ENCODE measurements around the gene CALY.
A peak's percentile ranks its signal among the peaks of the same experiment; 100 is the strongest.

The CALY gene

DNA sequence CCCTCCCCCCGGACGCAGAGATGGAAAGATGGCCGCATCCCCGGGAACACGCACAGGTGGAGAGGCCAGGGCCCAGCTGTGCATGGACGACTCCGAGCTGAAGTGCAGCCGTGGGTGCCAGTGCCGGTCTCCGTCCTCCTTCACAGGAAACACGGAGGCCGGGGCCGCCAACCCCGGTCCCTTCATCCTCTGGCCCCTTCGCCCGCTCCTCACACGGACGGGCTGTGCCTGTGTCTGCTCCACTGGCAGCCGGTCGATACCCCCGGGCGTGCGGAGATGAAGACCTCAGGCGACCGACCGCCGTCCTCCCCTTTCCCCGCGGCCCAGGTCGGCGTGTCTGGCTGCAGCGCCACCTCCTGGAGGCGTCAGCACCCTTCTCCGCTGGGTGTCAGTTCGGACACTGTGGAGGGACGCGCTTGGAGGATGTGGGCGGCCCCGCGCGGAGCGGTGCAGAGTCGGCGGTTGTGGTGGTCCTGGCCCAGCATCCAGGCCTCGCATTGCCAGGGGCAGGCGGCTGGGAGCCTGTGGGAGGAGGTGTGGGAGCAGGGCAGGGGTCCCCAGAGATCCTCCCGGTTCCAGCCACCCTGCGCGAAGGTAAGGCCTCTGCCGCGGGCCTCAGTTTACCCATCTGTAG lies 18.1 kb downstream of the CALY start (continued):
- TF ChIP-seq ZNF362 (tag by site-specific recombination; IDR thresholded peaks at IDR 0.05) (no peak), HOXA7 (CRISPR knock-in tag; IDR thresholded peaks at IDR 0.05; ENCODE audit: borderline replicate concordance) (no peak), ZNF155 (tag by site-specific recombination; IDR thresholded peaks at IDR 0.05) (no peak), ZBTB21 (tag by site-specific recombination; IDR thresholded peaks at IDR 0.05) (0 out of 2 replicates have a peak, but pooled peaks have one; percentile 38), ZNF184 (tag by site-specific recombination; IDR thresholded peaks at IDR 0.05) (no peak; the same call in 1 of the 2 replicates), ZNF391 (tag by site-specific recombination; IDR thresholded peaks at IDR 0.05; ENCODE audit: borderline replicate concordance, low read depth) (peak; percentile 44; the same call in 1 of the 2 replicates), SP2 (tag by site-specific recombination; IDR thresholded peaks at IDR 0.05) (peak; percentile 43; the same call in 1 of the 2 replicates), ZFP41 (tag by site-specific recombination; IDR thresholded peaks at IDR 0.05; ENCODE audit: borderline replicate concordance) (no peak), RBAK (tag by site-specific recombination; IDR thresholded peaks at IDR 0.05) (no peak), ZNF548 (tag by site-specific recombination; IDR thresholded peaks at IDR 0.05) (no peak), ZXDB (tag by site-specific recombination; IDR thresholded peaks at IDR 0.05) (peak; percentile 73; the same call in 1 of the 2 replicates), ZNF121 (tag by site-specific recombination; IDR thresholded peaks at IDR 0.05) (no peak), ZIC2 (tag by site-specific recombination; IDR thresholded peaks at IDR 0.05) (peak; percentile 79), ZNF530 (tag by site-specific recombination; IDR thresholded peaks at IDR 0.05; ENCODE audit: low read depth) (no peak), ZNF596 (tag by site-specific recombination; IDR thresholded peaks at IDR 0.05) (no peak), SP7 (tag by site-specific recombination; IDR thresholded peaks at IDR 0.05) (peak; percentile 81), ZNF785 (tag by site-specific recombination; IDR thresholded peaks at IDR 0.05) (peak; percentile 62; the same call in 1 of the 2 replicates), ZNF416 (tag by site-specific recombination; IDR thresholded peaks at IDR 0.05) (no peak), HOXD13 (CRISPR knock-in tag; IDR thresholded peaks at IDR 0.05; ENCODE audit: borderline replicate concordance) (no peak), ZNF404 (tag by site-specific recombination; IDR thresholded peaks at IDR 0.05) (no peak), PATZ1 (tag by site-specific recombination; IDR thresholded peaks at IDR 0.05) (peak; percentile 92; the same call in 1 of the 2 replicates), ZNF214 (tag by site-specific recombination; IDR thresholded peaks at IDR 0.05; ENCODE audit: borderline replicate concordance) (no peak), ZNF560 (tag by site-specific recombination; IDR thresholded peaks at IDR 0.05; ENCODE audit: borderline replicate concordance) (no peak), IKZF3 (tag by site-specific recombination; IDR thresholded peaks at IDR 0.05) (peak; percentile 36; the same call in 1 of the 2 replicates), SP3 (tag by site-specific recombination; IDR thresholded peaks at IDR 0.05) (peak; percentile 71), ZNF792 (tag by site-specific recombination; IDR thresholded peaks at IDR 0.05) (no peak), ELK4 (IDR thresholded peaks at IDR 0.05; ENCODE audit: borderline replicate concordance, low read depth, low read length) (no peak)
- TF ChIP-seq, protein P1, sequence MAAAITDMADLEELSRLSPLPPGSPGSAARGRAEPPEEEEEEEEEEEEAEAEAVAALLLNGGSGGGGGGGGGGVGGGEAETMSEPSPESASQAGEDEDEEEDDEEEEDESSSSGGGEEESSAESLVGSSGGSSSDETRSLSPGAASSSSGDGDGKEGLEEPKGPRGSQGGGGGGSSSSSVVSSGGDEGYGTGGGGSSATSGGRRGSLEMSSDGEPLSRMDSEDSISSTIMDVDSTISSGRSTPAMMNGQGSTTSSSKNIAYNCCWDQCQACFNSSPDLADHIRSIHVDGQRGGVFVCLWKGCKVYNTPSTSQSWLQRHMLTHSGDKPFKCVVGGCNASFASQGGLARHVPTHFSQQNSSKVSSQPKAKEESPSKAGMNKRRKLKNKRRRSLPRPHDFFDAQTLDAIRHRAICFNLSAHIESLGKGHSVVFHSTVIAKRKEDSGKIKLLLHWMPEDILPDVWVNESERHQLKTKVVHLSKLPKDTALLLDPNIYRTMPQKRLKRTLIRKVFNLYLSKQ (tag by site-specific recombination; IDR thresholded peaks at IDR 0.05; ENCODE audit: borderline replicate concordance), result no peak
- TF ChIP-seq, protein P2, sequence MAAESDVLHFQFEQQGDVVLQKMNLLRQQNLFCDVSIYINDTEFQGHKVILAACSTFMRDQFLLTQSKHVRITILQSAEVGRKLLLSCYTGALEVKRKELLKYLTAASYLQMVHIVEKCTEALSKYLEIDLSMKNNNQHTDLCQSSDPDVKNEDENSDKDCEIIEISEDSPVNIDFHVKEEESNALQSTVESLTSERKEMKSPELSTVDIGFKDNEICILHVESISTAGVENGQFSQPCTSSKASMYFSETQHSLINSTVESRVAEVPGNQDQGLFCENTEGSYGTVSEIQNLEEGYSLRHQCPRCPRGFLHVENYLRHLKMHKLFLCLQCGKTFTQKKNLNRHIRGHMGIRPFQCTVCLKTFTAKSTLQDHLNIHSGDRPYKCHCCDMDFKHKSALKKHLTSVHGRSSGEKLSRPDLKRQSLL (tag by site-specific recombination; IDR thresholded peaks at IDR 0.05), result no peak
- TF ChIP-seq, protein P3, sequence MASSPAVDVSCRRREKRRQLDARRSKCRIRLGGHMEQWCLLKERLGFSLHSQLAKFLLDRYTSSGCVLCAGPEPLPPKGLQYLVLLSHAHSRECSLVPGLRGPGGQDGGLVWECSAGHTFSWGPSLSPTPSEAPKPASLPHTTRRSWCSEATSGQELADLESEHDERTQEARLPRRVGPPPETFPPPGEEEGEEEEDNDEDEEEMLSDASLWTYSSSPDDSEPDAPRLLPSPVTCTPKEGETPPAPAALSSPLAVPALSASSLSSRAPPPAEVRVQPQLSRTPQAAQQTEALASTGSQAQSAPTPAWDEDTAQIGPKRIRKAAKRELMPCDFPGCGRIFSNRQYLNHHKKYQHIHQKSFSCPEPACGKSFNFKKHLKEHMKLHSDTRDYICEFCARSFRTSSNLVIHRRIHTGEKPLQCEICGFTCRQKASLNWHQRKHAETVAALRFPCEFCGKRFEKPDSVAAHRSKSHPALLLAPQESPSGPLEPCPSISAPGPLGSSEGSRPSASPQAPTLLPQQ (tag by site-specific recombination; IDR thresholded peaks at IDR 0.05), result peak; percentile 74
- TF ChIP-seq, protein P4, sequence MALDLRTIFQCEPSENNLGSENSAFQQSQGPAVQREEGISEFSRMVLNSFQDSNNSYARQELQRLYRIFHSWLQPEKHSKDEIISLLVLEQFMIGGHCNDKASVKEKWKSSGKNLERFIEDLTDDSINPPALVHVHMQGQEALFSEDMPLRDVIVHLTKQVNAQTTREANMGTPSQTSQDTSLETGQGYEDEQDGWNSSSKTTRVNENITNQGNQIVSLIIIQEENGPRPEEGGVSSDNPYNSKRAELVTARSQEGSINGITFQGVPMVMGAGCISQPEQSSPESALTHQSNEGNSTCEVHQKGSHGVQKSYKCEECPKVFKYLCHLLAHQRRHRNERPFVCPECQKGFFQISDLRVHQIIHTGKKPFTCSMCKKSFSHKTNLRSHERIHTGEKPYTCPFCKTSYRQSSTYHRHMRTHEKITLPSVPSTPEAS (tag by site-specific recombination; IDR thresholded peaks at IDR 0.05), result peak; percentile 57; the same call in 1 of the 2 replicates
